ACHN (cell line): ENCODE data around the gene HDAC7.

Experiments
- DNase-seq: peaks from one replicate; pipeline ENCODE4 v3.0.0-alpha.2; 2015
- in situ Hi-C: cut with HindIII; loops from 2 replicates; pipeline ENCODE4 v1.10.0; 2017; ENCODE audit warnings: low sequenced_read_pairs, low pct_ligation_motif_present, low pct_unique_long_range_greater_than_20kb

HDAC7 gene

DNA sequence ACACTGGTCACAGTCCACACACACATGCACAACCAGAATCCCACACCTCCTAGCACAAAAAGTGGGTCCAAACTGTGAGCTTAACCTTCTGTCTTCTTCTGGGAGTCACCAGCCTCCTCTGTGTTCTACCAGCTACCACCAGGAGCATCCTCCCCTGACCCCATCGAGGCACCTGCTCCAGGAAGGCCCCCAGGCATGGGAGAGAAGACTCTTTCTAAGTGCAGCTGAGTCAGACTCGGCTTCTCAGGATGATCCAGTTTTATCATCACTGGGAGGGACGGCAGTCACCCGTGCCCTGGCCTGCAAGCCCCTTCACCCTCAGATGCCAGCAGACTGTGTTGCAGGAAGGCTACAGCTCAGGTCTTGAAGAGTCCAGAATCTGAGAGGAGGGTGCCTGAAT lies 86.6 kb downstream of the HDAC7 start:
- in situ Hi-C loops = no loop called here
- no peak for DNase-seq
